Gastrocnemius medialis (tissue), 4 donors: ENCODE measurements around the gene REEP1.

Experiments
- CTCF ChIP-seq, 5 experiments: fragments of 450-650 bp in 3 of 5; fragments of 200-600 bp in 2 of 5; sonication (generic) in 2 of 5; IDR thresholded peaks in 4 of 5; conservative IDR thresholded peaks in 1 of 5; 1 replicate in 4 of 5; 2 replicates in 1 of 5; pipeline ENCODE4 v1.5.1; 2016 to 2019; ENCODE audit warnings: antibody characterized with exemption in 5 of 5, mild to moderate bottlenecking in 3 of 5, moderate library complexity in 3 of 5
- POLR2A ChIP-seq, 2 donors: fragments of 450-650 bp; IDR thresholded peaks; one replicate each; pipeline ENCODE4 v1.6.1; 2017; ENCODE audit warnings: antibody characterized with exemption in 2 of 2, mild to moderate bottlenecking in 2 of 2, moderate library complexity in 2 of 2

- TF ChIP-seq CTCF (IDR thresholded peaks at IDR 0.05 in 4 of 5, conservative IDR thresholded peaks at IDR 0.05 in 1 of 5) (no peak), POLR2A (IDR thresholded peaks at IDR 0.05) (no peak)
Observed at GRCh38 chr2:86378469-86378868, 41.0 kb upstream of the REEP1 start.
